ENCODE data around the gene MRTFA.

DNA sequence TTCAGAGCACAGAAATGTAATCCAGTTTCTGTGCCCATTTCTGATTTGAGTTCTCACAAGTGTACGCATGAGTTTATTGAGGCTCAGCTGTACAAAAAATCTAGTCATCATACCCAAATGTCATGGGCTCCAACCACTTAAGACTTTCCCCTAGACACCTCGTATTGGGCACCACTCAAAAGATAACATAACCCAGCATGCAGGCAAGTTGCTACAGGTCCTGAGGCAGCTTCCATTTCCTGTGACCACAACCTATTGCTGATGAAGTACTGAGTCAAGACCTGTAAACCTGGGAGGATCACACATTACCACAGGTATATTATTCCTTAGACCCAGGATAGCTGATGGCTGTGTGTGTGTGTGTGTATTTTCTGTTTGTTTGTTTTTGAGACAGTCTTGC lies 95.2 kb downstream of the MRTFA start:
- TF ChIP-seq POLR2A (IDR thresholded peaks at IDR 0.05) (no peak), POLR2AphosphoS5 (IDR thresholded peaks at IDR 0.05) (no peak), EP300 (IDR thresholded peaks at IDR 0.05) (no peak)
- TF ChIP-seq, protein P1, sequence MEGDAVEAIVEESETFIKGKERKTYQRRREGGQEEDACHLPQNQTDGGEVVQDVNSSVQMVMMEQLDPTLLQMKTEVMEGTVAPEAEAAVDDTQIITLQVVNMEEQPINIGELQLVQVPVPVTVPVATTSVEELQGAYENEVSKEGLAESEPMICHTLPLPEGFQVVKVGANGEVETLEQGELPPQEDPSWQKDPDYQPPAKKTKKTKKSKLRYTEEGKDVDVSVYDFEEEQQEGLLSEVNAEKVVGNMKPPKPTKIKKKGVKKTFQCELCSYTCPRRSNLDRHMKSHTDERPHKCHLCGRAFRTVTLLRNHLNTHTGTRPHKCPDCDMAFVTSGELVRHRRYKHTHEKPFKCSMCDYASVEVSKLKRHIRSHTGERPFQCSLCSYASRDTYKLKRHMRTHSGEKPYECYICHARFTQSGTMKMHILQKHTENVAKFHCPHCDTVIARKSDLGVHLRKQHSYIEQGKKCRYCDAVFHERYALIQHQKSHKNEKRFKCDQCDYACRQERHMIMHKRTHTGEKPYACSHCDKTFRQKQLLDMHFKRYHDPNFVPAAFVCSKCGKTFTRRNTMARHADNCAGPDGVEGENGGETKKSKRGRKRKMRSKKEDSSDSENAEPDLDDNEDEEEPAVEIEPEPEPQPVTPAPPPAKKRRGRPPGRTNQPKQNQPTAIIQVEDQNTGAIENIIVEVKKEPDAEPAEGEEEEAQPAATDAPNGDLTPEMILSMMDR (IDR thresholded peaks at IDR 0.05) = no peak
